GM13976 (cell line): ENCODE results near the gene CRAT.

Source experiments
- DNase-seq: peaks from one replicate; pipeline ENCODE4 v3.0.0; 2012; ENCODE audit warnings: low spot score
- CTCF ChIP-seq: IDR thresholded peaks from 2 replicates; pipeline ENCODE4 v1.5.1; 2012; ENCODE audit warnings: borderline replicate concordance, mild to moderate bottlenecking; ENCODE audit not compliant: insufficient read depth; ENCODE audit errors: extremely low read depth, missing control alignments, control extremely low read depth
- in situ Hi-C: fragments of 300-500 bp; cut with MboI; formaldehyde crosslinking; loops from one replicate; pipeline ENCODE4 v1.12.0; 2022; ENCODE audit warnings: low sequenced_read_pairs, mixed read lengths, inconsistent platforms; ENCODE audit not compliant: unreplicated experiment

Gene CRAT

GRCh38 chr9:129110740-129111527 is at the start of gene CRAT, which contains the start of gene PTPA:
TSS of gene CRAT (minus strand) at chr9:129110793. CDS start at chr9:129110509, 284 bp downstream.
TSS of gene PTPA (plus strand) at chr9:129111415. CDS start at chr9:129111601, 186 bp downstream.
- in situ Hi-C loops: no loop called here
- DNase-seq: peak; percentile 100
- no peak for TF ChIP-seq CTCF

- in situ Hi-C loops: no loop called here
- TF ChIP-seq CTCF: no peak
- no peak for DNase-seq
Observed at GRCh38 chr9:129156163-129156562, 45.6 kb upstream of the CRAT start.

- in situ Hi-C loops: no loop called here
- no peak for TF ChIP-seq CTCF
- DNase-seq: no peak
Observed at GRCh38 chr9:129154866-129155477, 44.4 kb upstream of the CRAT start.

GRCh38 chr9:129151469-129151868 is 40.9 kb upstream of the CRAT start:
- in situ Hi-C loops: no loop called here
- TF ChIP-seq CTCF: no peak

GRCh38 chr9:129150672-129151211 is 40.1 kb upstream of the CRAT start:
- in situ Hi-C loops: no loop called here
- no peak for TF ChIP-seq CTCF
- DNase-seq: no peak

More at GRCh38 chr9:129151469-129151868, 40.9 kb upstream of the CRAT start:
- no peak for DNase-seq

GRCh38 chr9:129150122-129150521 is 39.5 kb upstream of the CRAT start:
- TF ChIP-seq CTCF: no peak
- DNase-seq: no peak
- in situ Hi-C loops: no loop called here
